Liver (tissue), 3 donors: ENCODE data around the gene MYO18B.

ENCODE experiments used
- ATF3 ChIP-seq: IDR thresholded peaks from 2 replicates; pipeline ENCODE4 v1.6.1; 2016; ENCODE audit warnings: antibody characterized with exemption
- CTCF ChIP-seq: fragments of 150-350 bp; IDR thresholded peaks from 2 replicates; pipeline ENCODE4 v1.5.1; 2017; ENCODE audit warnings: improper control_type of control experiment, low read depth, low read length; ENCODE audit not compliant: missing input control
- FOXA1 ChIP-seq: IDR thresholded peaks from 2 replicates; pipeline ENCODE4 v1.6.1; 2016; ENCODE audit warnings: antibody characterized with exemption
- GABPA ChIP-seq, 2 donors: IDR thresholded peaks in 1 of 2; conservative IDR thresholded peaks in 1 of 2; 2 replicates each; pipeline ENCODE4 v1.6.1; 2016; ENCODE audit warnings: antibody characterized with exemption in 2 of 2, mild to moderate bottlenecking in 1 of 2, moderate library complexity in 1 of 2
- JUND ChIP-seq, 2 donors: IDR thresholded peaks; 2 replicates each; pipeline ENCODE4 v1.6.1; 2016; ENCODE audit warnings: antibody characterized with exemption in 2 of 2
- RAD21 ChIP-seq, 2 donors: IDR thresholded peaks; 2 replicates each; pipeline ENCODE4 v1.6.1; 2016; ENCODE audit warnings: antibody characterized with exemption in 2 of 2, mild to moderate bottlenecking in 2 of 2
- REST ChIP-seq: IDR thresholded peaks from 2 replicates; pipeline ENCODE4 v1.6.1; 2016; ENCODE audit warnings: antibody characterized with exemption, mild to moderate bottlenecking
- RXRA ChIP-seq, 2 donors: IDR thresholded peaks; 2 replicates each; pipeline ENCODE4 v1.6.1; 2017 to 2018; ENCODE audit warnings: antibody characterized with exemption in 2 of 2, mild to moderate bottlenecking in 1 of 2
- SP1 ChIP-seq: IDR thresholded peaks from 2 replicates; pipeline ENCODE4 v1.6.1; 2018; ENCODE audit warnings: antibody characterized with exemption, mild to moderate bottlenecking
- TAF1 ChIP-seq: conservative IDR thresholded peaks from 2 replicates; pipeline ENCODE4 v1.6.1; 2016; ENCODE audit warnings: antibody characterized with exemption, mild to moderate bottlenecking
- YY1 ChIP-seq: IDR thresholded peaks from 2 replicates; pipeline ENCODE4 v1.6.1; 2016; ENCODE audit warnings: antibody characterized with exemption, mild to moderate bottlenecking
- ZBTB33 ChIP-seq: IDR thresholded peaks from 2 replicates; pipeline ENCODE4 v1.6.1; 2016; ENCODE audit warnings: antibody characterized with exemption
- donor health status: healthy.
- donor health status: healthy.

GRCh38 chr22:26057731-26058130 lies 315.7 kb downstream of the MYO18B start:
- TF ChIP-seq CTCF (no peak), GABPA (IDR thresholded peaks at IDR 0.05 in 1 of 2, conservative IDR thresholded peaks at IDR 0.05 in 1 of 2) (no peak), ATF3 (no peak), FOXA1 (no peak), RAD21 (IDR thresholded peaks at IDR 0.05) (no peak), TAF1 (no peak), ZBTB33 (no peak), SP1 (no peak), RXRA (IDR thresholded peaks at IDR 0.05) (no peak), REST (no peak), YY1 (no peak), JUND (IDR thresholded peaks at IDR 0.05) (no peak)
